Left ventricle myocardium inferior (tissue), 1 donor: ENCODE data around the gene DCDC1. TPM values are rescaled to one million over a fixed set of nuclear protein-coding genes. Genes with fewer than 3 reads are reported as not detected.

ENCODE experiments used
- DNase-seq: peaks from one replicate; pipeline ENCODE4 v3.0.0-alpha.2; 2020
- H3K27ac ChIP-seq: fragments of 200-600 bp; replicated peaks from 2 replicates; pipeline ENCODE4 v1.8.0; 2021
- H3K27me3 ChIP-seq: fragments of 200-600 bp; 2 replicates; pipeline ENCODE4 v1.8.0; 2021; ENCODE audit warnings: low read depth
- H3K36me3 ChIP-seq: fragments of 200-600 bp; 2 replicates; pipeline ENCODE4 v1.8.0; 2021
- H3K4me1 ChIP-seq: fragments of 200-600 bp; 2 replicates; pipeline ENCODE4 v1.8.0; 2021
- H3K4me3 ChIP-seq: fragments of 200-600 bp; 2 replicates; pipeline ENCODE4 v1.8.0; 2021; ENCODE audit warnings: mild to moderate bottlenecking, moderate library complexity
- H3K9me3 ChIP-seq: fragments of 200-600 bp; replicated peaks from 2 replicates; pipeline ENCODE4 v1.8.0; 2021
- CTCF ChIP-seq: fragments of 200-600 bp; IDR thresholded peaks from 2 replicates; pipeline ENCODE4 v1.8.0; 2021; ENCODE audit warnings: antibody characterized with exemption, mild to moderate bottlenecking, borderline replicate concordance
- intact Hi-C: fragments of 100-400 bp; cut with micrococcal nuclease; formaldehyde crosslinking; loops from one replicate; pipeline ENCODE4 v1.11.0; 2022
- total RNA-seq: library from RNA; stranded (reverse); fragmentation: NEBNext Ultra II Directional; extraction: Animal tissue kit (Norgen Biotek cat#: 25700); gene quantifications from one replicate; pipeline ENCODE4 v1.2.1, GENCODE V29; 2021
- donor health status: DM: no; HTN: yes; CAD: no; lungs with severe emphysema.

The DCDC1 gene
- total RNA-seq, 1 donor from 2014 or later, result not detected

DNA sequence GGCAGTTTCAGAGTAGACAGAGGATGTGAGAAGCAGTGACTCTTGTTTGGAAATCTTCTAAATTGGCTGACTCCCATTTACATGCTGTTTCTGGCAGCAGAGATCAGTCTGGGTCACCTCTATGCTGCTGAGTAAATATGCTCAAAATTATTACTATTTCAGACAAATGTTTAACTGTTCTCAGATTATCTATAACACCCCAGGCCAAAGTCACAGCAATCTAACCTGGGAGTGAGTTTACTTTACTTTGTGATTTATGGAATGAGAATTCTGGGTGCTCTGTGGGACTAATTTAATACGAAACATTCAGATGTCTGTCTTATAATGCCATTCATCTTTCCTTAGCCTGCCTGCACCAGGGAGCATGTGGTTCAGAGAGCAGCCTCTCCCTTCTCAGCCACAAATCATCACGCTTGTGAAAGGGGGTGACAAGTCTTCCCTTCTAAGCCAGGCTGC lies 500.9 kb downstream of the DCDC1 start:
- H3K27me3 ChIP-seq, result no peaks in the 10 kb centered on the region
- no peak for DNase-seq
- H3K27ac ChIP-seq, result no peak overlapping the region
- peaks cover 3% of the 10 kb centered on the region for H3K4me1 ChIP-seq
- TF ChIP-seq CTCF, result no peak
- intact Hi-C loops, result no loop called here
- no peak overlapping the region for H3K4me3 ChIP-seq
- no peaks in the 10 kb centered on the region for H3K36me3 ChIP-seq
- H3K9me3 ChIP-seq, result no peaks in the 10 kb centered on the region

- intact Hi-C loops, result no loop called here
- no peak for TF ChIP-seq CTCF
- no peaks in the 10 kb centered on the region for H3K4me1 ChIP-seq
- H3K36me3 ChIP-seq, result no peaks in the 10 kb centered on the region
- H3K27me3 ChIP-seq, result no peaks in the 10 kb centered on the region
- no peak for DNase-seq
- H3K9me3 ChIP-seq, result no peaks in the 10 kb centered on the region
- H3K4me3 ChIP-seq, result no peak overlapping the region
- no peak overlapping the region for H3K27ac ChIP-seq
These were observed 506.3 kb downstream of the DCDC1 start for GRCh38 chr11:30863209-30863608.

DNA sequence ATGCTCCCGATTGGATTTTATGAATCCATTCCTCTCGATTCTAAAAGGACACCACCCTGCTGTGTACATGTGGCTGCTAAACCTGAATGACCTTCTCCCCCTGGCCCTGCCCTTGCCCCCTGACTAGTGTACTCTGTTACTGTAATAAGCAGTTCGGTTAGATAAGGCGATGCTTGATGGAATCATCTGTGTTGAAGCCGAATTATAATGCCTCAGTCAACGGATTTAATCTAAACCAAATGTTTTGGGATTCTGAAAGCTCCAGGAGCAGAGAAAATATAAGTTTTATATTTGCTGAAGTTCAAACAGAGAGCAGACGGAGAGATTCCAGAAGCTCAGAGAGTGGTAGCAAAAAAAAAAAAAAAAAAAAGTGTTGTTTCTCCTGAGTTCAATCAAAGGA lies 508.0 kb downstream of the DCDC1 start:
- H3K4me3 ChIP-seq, result no peak overlapping the region
- TF ChIP-seq CTCF, result no peak
- H3K27ac ChIP-seq, result no peak overlapping the region
- intact Hi-C loops, result no loop called here
- no peaks in the 10 kb centered on the region for H3K27me3 ChIP-seq
- no peaks in the 10 kb centered on the region for H3K36me3 ChIP-seq
- no peaks in the 10 kb centered on the region for H3K4me1 ChIP-seq
- no peaks in the 10 kb centered on the region for H3K9me3 ChIP-seq
- no peak for DNase-seq

DNA sequence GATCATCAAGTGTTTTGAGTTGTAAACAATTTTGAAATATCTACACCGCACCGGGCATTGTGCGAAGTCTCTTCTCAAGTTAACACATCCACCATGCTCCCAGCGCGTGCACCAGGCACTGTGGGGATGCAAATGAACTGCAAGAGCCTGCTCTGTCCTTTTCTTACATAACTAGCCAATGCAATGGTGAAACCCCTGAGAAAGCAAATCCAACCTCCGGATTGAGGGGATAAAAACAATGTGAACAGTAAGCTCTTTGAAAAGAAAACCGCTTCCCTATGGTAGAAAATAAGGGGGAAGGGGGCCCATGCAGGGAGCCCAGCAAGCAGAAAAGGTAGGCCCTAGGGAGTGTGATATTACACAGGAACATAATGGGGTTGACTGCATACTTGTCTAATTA lies 508.5 kb downstream of the DCDC1 start:
- intact Hi-C loops, result no loop called here

DNA sequence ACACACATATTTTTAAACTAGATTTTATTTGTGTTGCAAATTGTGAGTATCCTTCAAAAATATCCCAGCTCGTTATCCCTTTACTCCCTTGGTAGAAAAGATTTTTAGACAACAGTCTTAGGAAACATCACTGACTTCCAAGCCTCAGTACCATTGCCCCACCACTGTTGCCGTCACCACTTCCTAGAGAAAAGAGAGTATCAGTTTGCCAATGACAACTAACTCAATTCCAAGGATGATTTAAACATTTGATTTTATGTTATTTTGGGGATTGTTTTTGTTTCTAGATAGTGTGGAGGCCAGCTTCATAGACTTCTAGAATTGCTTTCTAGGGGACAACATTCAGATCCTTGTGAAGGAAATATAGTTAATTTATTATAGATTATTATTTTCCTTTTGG lies 509.4 kb downstream of the DCDC1 start:
- Histone ChIP-seq H3K9me3 (no peaks in the 10 kb centered on the region), H3K4me1 (peaks cover 2% of the 10 kb centered on the region), H3K27me3 (no peaks in the 10 kb centered on the region), H3K36me3 (no peaks in the 10 kb centered on the region), H3K27ac (no peak overlapping the region), H3K4me3 (no peak overlapping the region)
- intact Hi-C loops, result no loop called here
- DNase-seq, result no peak
- no peak for TF ChIP-seq CTCF

More for the DNA sequence above, 508.5 kb downstream of the DCDC1 start:
- H3K27me3 ChIP-seq, result no peaks in the 10 kb centered on the region
- DNase-seq, result no peak
- no peak for TF ChIP-seq CTCF
- H3K27ac ChIP-seq, result no peak overlapping the region
- H3K9me3 ChIP-seq, result no peaks in the 10 kb centered on the region
- no peaks in the 10 kb centered on the region for H3K4me1 ChIP-seq
- no peak overlapping the region for H3K4me3 ChIP-seq
- H3K36me3 ChIP-seq, result no peaks in the 10 kb centered on the region

- no peaks in the 10 kb centered on the region for H3K9me3 ChIP-seq
- no peak for TF ChIP-seq CTCF
- no peak overlapping the region for H3K27ac ChIP-seq
- H3K4me3 ChIP-seq, result no peak overlapping the region
- DNase-seq, result no peak
- peaks cover 4% of the 10 kb centered on the region for H3K4me1 ChIP-seq
- H3K36me3 ChIP-seq, result no peaks in the 10 kb centered on the region
- intact Hi-C loops, result loop anchor here (5.0 kb wide), 2 partner anchors 58 to 512 kb away; no protein-coding TSS in a partner anchor
- no peaks in the 10 kb centered on the region for H3K27me3 ChIP-seq
These were observed 509.9 kb downstream of the DCDC1 start for GRCh38 chr11:30859669-30860068.
